GM21619 (cell line): ENCODE results near the gene AMH.

Source experiments
- ATAC-seq: cut with Tn5 transposase; IDR thresholded peaks from one replicate; pipeline ENCODE4 v1.9.1; 2021; ENCODE audit not compliant: unreplicated experiment

The AMH gene

GRCh38 chr19:2283835-2284507, 34.8 kb downstream of the AMH start:
- no peak for ATAC-seq

GRCh38 chr19:2286402-2287140, 37.4 kb downstream of the AMH start:
- ATAC-seq: no peak

- ATAC-seq: no peak
Measured at GRCh38 chr19:2287585-2288337, 38.6 kb downstream of the AMH start.

GRCh38 chr19:2288338-2288817, 39.3 kb downstream of the AMH start:
- no peak for ATAC-seq

- peak; percentile 16 for ATAC-seq
Measured at GRCh38 chr19:2288818-2289713, 39.9 kb downstream of the AMH start.

GRCh38 chr19:2289714-2290435, 40.8 kb downstream of the AMH start:
- ATAC-seq: peak; percentile 43

- ATAC-seq: peak; percentile 10
Measured at GRCh38 chr19:2290441-2291184, 41.5 kb downstream of the AMH start.

- no peak for ATAC-seq
Measured at GRCh38 chr19:2291185-2291751, 42.1 kb downstream of the AMH start.

GRCh38 chr19:2294687-2295335, 45.7 kb downstream of the AMH start:
- ATAC-seq: no peak

- no peak for ATAC-seq
Measured at GRCh38 chr19:2296141-2296540, 47.0 kb downstream of the AMH start.

- no peak for ATAC-seq
Measured at GRCh38 chr19:2300533-2300932, 51.4 kb downstream of the AMH start.
